ENCODE measurements around the gene COL27A1. TPM values are rescaled to one million over a fixed set of nuclear protein-coding genes. Genes with fewer than 3 reads are reported as not detected.

Gene COL27A1
- total RNA-seq, 1 donor from 2014 or later, result 13.7 TPM

GRCh38 chr9:114212826-114213225 is 57.5 kb downstream of the COL27A1 start:
- TF ChIP-seq CTCF (IDR thresholded peaks at IDR 0.05), result no peak
- Histone ChIP-seq H3K36me3 (peaks cover 6% of the 10 kb centered on the region), H3K27ac (no peak overlapping the region), H3K4me3 (no peak overlapping the region), H3K27me3 (no peaks in the 10 kb centered on the region), H3K9me3 (no peaks in the 10 kb centered on the region), H3K4me1 (peaks cover 4% of the 10 kb centered on the region)
- intact Hi-C loops (cut with DNase I), result no loop called here
- DNase-seq (no peak), ATAC-seq (no peak)

GRCh38 chr9:114213566-114213965 is 58.2 kb downstream of the COL27A1 start:
- no peak overlapping the region for H3K27ac ChIP-seq
- intact Hi-C loops (cut with DNase I), result no loop called here
- ATAC-seq (no peak), DNase-seq (no peak)
- TF ChIP-seq CTCF (IDR thresholded peaks at IDR 0.05), result no peak
- no peaks in the 10 kb centered on the region for H3K9me3 ChIP-seq
- no peak overlapping the region for H3K4me3 ChIP-seq
- H3K4me1 ChIP-seq, result peaks cover 4% of the 10 kb centered on the region
- H3K36me3 ChIP-seq, result peaks cover 6% of the 10 kb centered on the region
- H3K27me3 ChIP-seq, result no peaks in the 10 kb centered on the region

GRCh38 chr9:114214181-114214580 is 58.8 kb downstream of the COL27A1 start:
- Histone ChIP-seq H3K4me1 (peaks cover 4% of the 10 kb centered on the region), H3K9me3 (no peaks in the 10 kb centered on the region), H3K4me3 (no peak overlapping the region), H3K27me3 (no peaks in the 10 kb centered on the region), H3K36me3 (peaks cover 6% of the 10 kb centered on the region), H3K27ac (no peak overlapping the region)
- DNase-seq, result no peak
- ATAC-seq, result no peak
- TF ChIP-seq CTCF (IDR thresholded peaks at IDR 0.05), result no peak
- intact Hi-C loops (cut with DNase I), result no loop called here

- H3K4me3 ChIP-seq, result no peak overlapping the region
- H3K4me1 ChIP-seq, result peaks cover 4% of the 10 kb centered on the region
- ATAC-seq, result no peak
- no peaks in the 10 kb centered on the region for H3K9me3 ChIP-seq
- TF ChIP-seq CTCF (IDR thresholded peaks at IDR 0.05), result no peak
- intact Hi-C loops (cut with DNase I), result no loop called here
- peaks cover 6% of the 10 kb centered on the region for H3K36me3 ChIP-seq
- no peak for DNase-seq
- H3K27ac ChIP-seq, result no peak overlapping the region
- H3K27me3 ChIP-seq, result no peaks in the 10 kb centered on the region
Measured at GRCh38 chr9:114214686-114215414, 59.5 kb downstream of the COL27A1 start.

- no peaks in the 10 kb centered on the region for H3K9me3 ChIP-seq
- ATAC-seq (peak; percentile 8), DNase-seq (no peak)
- no peaks in the 10 kb centered on the region for H3K27me3 ChIP-seq
- peaks cover 2% of the 10 kb centered on the region for H3K36me3 ChIP-seq
- peaks cover 4% of the 10 kb centered on the region for H3K4me1 ChIP-seq
- intact Hi-C loops (cut with DNase I), result no loop called here
- H3K4me3 ChIP-seq, result no peak overlapping the region
- no peak overlapping the region for H3K27ac ChIP-seq
- TF ChIP-seq CTCF (IDR thresholded peaks at IDR 0.05), result no peak
Measured at GRCh38 chr9:114216081-114216480, 60.7 kb downstream of the COL27A1 start.

Measured in upper lobe of right lung (tissue), 1 donor.